Umbilical cord (tissue), 2 donors: ENCODE results near the gene ELOVL7. TPM values are rescaled to one million over a fixed set of nuclear protein-coding genes. Genes with fewer than 3 reads are reported as not detected.
"Not testable (repeated sequence)": the region's sequence is repeated elsewhere in the genome, so short reads cannot be mapped to it uniquely, and the experiment has no call there.

Source experiments
- DNase-seq: peaks from one replicate; pipeline ENCODE4 v3.0.0-alpha.2; 2015; ENCODE audit warnings: low spot score
- total RNA-seq: library from RNA; depleted of rRNA; stranded (reverse); fragments of >200 nt; gene quantifications from one replicate; pipeline ENCODE4 v1.2.3, GENCODE V29; 2014; ENCODE audit warnings: low replicate concordance; ENCODE audit not compliant: insufficient read depth

Gene ELOVL7
- total RNA-seq = 1.9 TPM

- DNase-seq = peak; percentile 52
Observed at GRCh38 chr5:60843936-60844905, at the start of gene ELOVL7. Gene ELOVL7 (minus strand): TSS chr5:60844269. CDS start chr5:60787397, 56,872 bp downstream.

- no peak for DNase-seq
Observed at GRCh38 chr5:60893521-60893920, 49.5 kb upstream of the ELOVL7 start.

GRCh38 chr5:60891667-60892066, 47.6 kb upstream of the ELOVL7 start:
- no peak for DNase-seq

GRCh38 chr5:60888359-60889061, 44.4 kb upstream of the ELOVL7 start:
- DNase-seq = no peak

- DNase-seq = no peak
Observed at GRCh38 chr5:60887746-60888145, 43.7 kb upstream of the ELOVL7 start.

- DNase-seq = no peak
Observed at GRCh38 chr5:60887096-60887495, 43.0 kb upstream of the ELOVL7 start.

- DNase-seq = no peak
Observed at GRCh38 chr5:60886158-60886557, 42.1 kb upstream of the ELOVL7 start.

GRCh38 chr5:60883229-60883628, 39.2 kb upstream of the ELOVL7 start:
- DNase-seq = no peak

GRCh38 chr5:60872892-60873291, 28.8 kb upstream of the ELOVL7 start:
- no peak for DNase-seq

GRCh38 chr5:60870857-60871256, 26.8 kb upstream of the ELOVL7 start:
- no peak for DNase-seq

GRCh38 chr5:60860572-60860971, 16.5 kb upstream of the ELOVL7 start:
- not testable (repeated sequence) for DNase-seq

GRCh38 chr5:60856066-60856465, 12.0 kb upstream of the ELOVL7 start:
- no peak for DNase-seq

- DNase-seq = no peak
Observed at GRCh38 chr5:60852940-60853339, 8.9 kb upstream of the ELOVL7 start.

GRCh38 chr5:60852317-60852716, 8.2 kb upstream of the ELOVL7 start:
- no peak for DNase-seq

- no peak for DNase-seq
Observed at GRCh38 chr5:60851626-60852025, 7.6 kb upstream of the ELOVL7 start.

- no peak for DNase-seq
Observed at GRCh38 chr5:60846298-60846697, 2.2 kb upstream of the ELOVL7 start.

- DNase-seq = no peak
Observed at GRCh38 chr5:60843386-60843935, 608 bp downstream of the ELOVL7 start.

GRCh38 chr5:60842871-60843385, 1.1 kb downstream of the ELOVL7 start:
- DNase-seq = no peak

- DNase-seq = no peak
Observed at GRCh38 chr5:60841361-60841760, 2.7 kb downstream of the ELOVL7 start.

- no peak for DNase-seq
Observed at GRCh38 chr5:60836131-60836530, 7.9 kb downstream of the ELOVL7 start.

GRCh38 chr5:60835554-60835953, 8.5 kb downstream of the ELOVL7 start:
- DNase-seq = no peak

- DNase-seq = no peak
Observed at GRCh38 chr5:60833520-60833919, 10.5 kb downstream of the ELOVL7 start.
